ENCODE data around the gene ARSJ.
"Not testable (repeated sequence)": the region's sequence is repeated elsewhere in the genome, so short reads cannot be mapped to it uniquely, and the experiment has no call there.

ARSJ gene

GRCh38 chr4:113958766-113959538 is 20.5 kb downstream of the ARSJ start:
- DNase-seq (ENCODE audit: low read depth), result peak; percentile 98

- DNase-seq (ENCODE audit: low read depth), result no peak
These were observed 21.5 kb downstream of the ARSJ start for GRCh38 chr4:113957956-113958355.

GRCh38 chr4:113955948-113956347 is 23.5 kb downstream of the ARSJ start:
- DNase-seq (ENCODE audit: low read depth), result no peak

- DNase-seq (ENCODE audit: low read depth), result no peak
These were observed 24.0 kb downstream of the ARSJ start for GRCh38 chr4:113955411-113955810.

- no peak for DNase-seq (ENCODE audit: low read depth)
These were observed 25.6 kb downstream of the ARSJ start for GRCh38 chr4:113953888-113954287.

- no peak for DNase-seq (ENCODE audit: low read depth)
These were observed 26.9 kb downstream of the ARSJ start for GRCh38 chr4:113952452-113953029.

- DNase-seq (ENCODE audit: low read depth), result no peak
These were observed 28.2 kb downstream of the ARSJ start for GRCh38 chr4:113951263-113951662.

GRCh38 chr4:113950207-113950606 is 29.2 kb downstream of the ARSJ start:
- DNase-seq (ENCODE audit: low read depth), result no peak

- DNase-seq (ENCODE audit: low read depth), result no peak
These were observed 32.0 kb downstream of the ARSJ start for GRCh38 chr4:113947484-113947883.

GRCh38 chr4:113945906-113946305 is 33.5 kb downstream of the ARSJ start:
- no peak for DNase-seq (ENCODE audit: low read depth)

- DNase-seq (ENCODE audit: low read depth), result no peak
These were observed 35.6 kb downstream of the ARSJ start for GRCh38 chr4:113943863-113944262.

- DNase-seq (ENCODE audit: low read depth), result no peak
These were observed 36.4 kb downstream of the ARSJ start for GRCh38 chr4:113943085-113943484.

- DNase-seq (ENCODE audit: low read depth), result no peak
These were observed 37.6 kb downstream of the ARSJ start for GRCh38 chr4:113941836-113942235.

- DNase-seq (ENCODE audit: low read depth), result not testable (repeated sequence)
These were observed 39.3 kb downstream of the ARSJ start for GRCh38 chr4:113940103-113940502.

- DNase-seq (ENCODE audit: low read depth), result no peak
These were observed 44.3 kb downstream of the ARSJ start for GRCh38 chr4:113935190-113935589.

GRCh38 chr4:113924706-113925105 is 54.7 kb downstream of the ARSJ start:
- DNase-seq (ENCODE audit: low read depth), result not testable (repeated sequence)

GRCh38 chr4:113921089-113921794 is 58.2 kb downstream of the ARSJ start:
- no peak for DNase-seq (ENCODE audit: low read depth)

- no peak for DNase-seq (ENCODE audit: low read depth)
These were observed 59.8 kb downstream of the ARSJ start for GRCh38 chr4:113919611-113920010.

- DNase-seq (ENCODE audit: low read depth), result no peak
These were observed 60.3 kb downstream of the ARSJ start for GRCh38 chr4:113919145-113919544.

- DNase-seq (ENCODE audit: low read depth), result no peak
These were observed 70.6 kb downstream of the ARSJ start for GRCh38 chr4:113908829-113909228.

- no peak for DNase-seq (ENCODE audit: low read depth)
These were observed 71.9 kb downstream of the ARSJ start for GRCh38 chr4:113907559-113907958.

- DNase-seq (ENCODE audit: low read depth), result no peak
These were observed 74.1 kb downstream of the ARSJ start for GRCh38 chr4:113905301-113905700.

GRCh38 chr4:113904877-113905276 is 74.6 kb downstream of the ARSJ start:
- no peak for DNase-seq (ENCODE audit: low read depth)
